GM21825 (cell line): Measurements from ENCODE around the gene ICOSLG.
"Not testable (repeated sequence)": the region's sequence is repeated elsewhere in the genome, so short reads cannot be mapped to it uniquely, and the experiment has no call there.

Experiments used
- ATAC-seq: cut with Tn5 transposase; IDR thresholded peaks from one replicate; pipeline ENCODE4 v1.9.1; 2021; ENCODE audit warnings: mild to moderate bottlenecking, moderate library complexity; ENCODE audit not compliant: unreplicated experiment

The ICOSLG gene

GRCh38 chr21:44240842-44241241 lies at the start of gene ICOSLG:
Gene ICOSLG (minus strand): TSS chr21:44240943. CDS start chr21:44240817, 126 bp downstream.
- ATAC-seq = not testable (repeated sequence)

- ATAC-seq = no peak
Measured at GRCh38 chr21:44289381-44290010, 48.8 kb upstream of the ICOSLG start.

GRCh38 chr21:44288251-44289110 lies 47.7 kb upstream of the ICOSLG start:
- ATAC-seq = no peak

GRCh38 chr21:44286716-44287632 lies 46.2 kb upstream of the ICOSLG start:
- no peak for ATAC-seq

GRCh38 chr21:44286086-44286715 lies 45.5 kb upstream of the ICOSLG start:
- no peak for ATAC-seq

- ATAC-seq = no peak
Measured at GRCh38 chr21:44285138-44285992, 44.6 kb upstream of the ICOSLG start, which contains the start of gene AIRE. Gene AIRE (plus strand): TSS chr21:44285876. CDS start chr21:44286007, 131 bp downstream.

- no peak for ATAC-seq
Measured at GRCh38 chr21:44283948-44284347, 43.2 kb upstream of the ICOSLG start.

GRCh38 chr21:44283211-44283785 lies 42.6 kb upstream of the ICOSLG start:
- not testable (repeated sequence) for ATAC-seq

- no peak for ATAC-seq
Measured at GRCh38 chr21:44282370-44282769, 41.6 kb upstream of the ICOSLG start.

- no peak for ATAC-seq
Measured at GRCh38 chr21:44281801-44282200, 41.1 kb upstream of the ICOSLG start.

- ATAC-seq = no peak
Measured at GRCh38 chr21:44279354-44280260, 38.9 kb upstream of the ICOSLG start.

- no peak for ATAC-seq
Measured at GRCh38 chr21:44275041-44275440, 34.3 kb upstream of the ICOSLG start.

- no peak for ATAC-seq
Measured at GRCh38 chr21:44273046-44273445, 32.3 kb upstream of the ICOSLG start.

- no peak for ATAC-seq
Measured at GRCh38 chr21:44272284-44272858, 31.6 kb upstream of the ICOSLG start.

GRCh38 chr21:44271558-44272283 lies 31.0 kb upstream of the ICOSLG start:
- no peak for ATAC-seq

- no peak for ATAC-seq
Measured at GRCh38 chr21:44269090-44269489, 28.3 kb upstream of the ICOSLG start.

- ATAC-seq = no peak
Measured at GRCh38 chr21:44267655-44268142, 27.0 kb upstream of the ICOSLG start.
